ENCODE results near the gene RFC1.
"Not testable (repeated sequence)": the region's sequence is repeated elsewhere in the genome, so short reads cannot be mapped to it uniquely, and the experiment has no call there.

RFC1 gene

GRCh38 chr4:39278476-39278875 is 87.7 kb downstream of the RFC1 start:
- no peak for DNase-seq (ENCODE audit: extremely low read depth, low read depth)
- no peak for TF ChIP-seq CTCF (IDR thresholded peaks at IDR 0.05; ENCODE audit: low read depth, low read length, missing control alignments)
- H3K4me3 ChIP-seq (replicated peaks; ENCODE audit: low read depth, low read length) = no peak overlapping the region

- not testable (repeated sequence) for H3K4me3 ChIP-seq (replicated peaks; ENCODE audit: low read depth, low read length); DNase-seq (ENCODE audit: extremely low read depth, low read depth)
Observed at GRCh38 chr4:39277661-39278060, 88.5 kb downstream of the RFC1 start.

GRCh38 chr4:39274503-39274902 is 91.7 kb downstream of the RFC1 start:
- DNase-seq (ENCODE audit: extremely low read depth, low read depth) = no peak
- H3K4me3 ChIP-seq (replicated peaks; ENCODE audit: low read depth, low read length) = no peak overlapping the region
- TF ChIP-seq CTCF (IDR thresholded peaks at IDR 0.05; ENCODE audit: low read depth, low read length, missing control alignments) = no peak

GRCh38 chr4:39263895-39264294 is 102.3 kb downstream of the RFC1 start:
- no peak for TF ChIP-seq CTCF (IDR thresholded peaks at IDR 0.05; ENCODE audit: low read depth, low read length, missing control alignments)
- DNase-seq (ENCODE audit: extremely low read depth, low read depth) = no peak
- no peak overlapping the region for H3K4me3 ChIP-seq (replicated peaks; ENCODE audit: low read depth, low read length)

- no peak for TF ChIP-seq CTCF (IDR thresholded peaks at IDR 0.05; ENCODE audit: low read depth, low read length, missing control alignments)
- no peak for DNase-seq (ENCODE audit: extremely low read depth, low read depth)
- H3K4me3 ChIP-seq (replicated peaks; ENCODE audit: low read depth, low read length) = no peak overlapping the region
Observed at GRCh38 chr4:39259571-39260330, 106.4 kb downstream of the RFC1 start.

- TF ChIP-seq CTCF (IDR thresholded peaks at IDR 0.05; ENCODE audit: low read depth, low read length, missing control alignments) = no peak
- no peak overlapping the region for H3K4me3 ChIP-seq (replicated peaks; ENCODE audit: low read depth, low read length)
- DNase-seq (ENCODE audit: extremely low read depth, low read depth) = no peak
Observed at GRCh38 chr4:39256436-39256835, 109.7 kb downstream of the RFC1 start.

GRCh38 chr4:39255871-39256270 is 110.3 kb downstream of the RFC1 start:
- no peak overlapping the region for H3K4me3 ChIP-seq (replicated peaks; ENCODE audit: low read depth, low read length)
- no peak for DNase-seq (ENCODE audit: extremely low read depth, low read depth)
- TF ChIP-seq CTCF (IDR thresholded peaks at IDR 0.05; ENCODE audit: low read depth, low read length, missing control alignments) = no peak

All from HFF-Myc (cell line).